ENCODE results near the gene FOXI2. TPM values are rescaled to one million over a fixed set of nuclear protein-coding genes. Genes with fewer than 3 reads are reported as not detected.

The FOXI2 gene
- total RNA-seq, 4 donors from 2014 or later = 0.39 to 1.4 TPM; not detected in 2

GRCh38 chr10:127776816-127777215 lies 39.8 kb downstream of the FOXI2 start:
- no peak overlapping the region for H3K27ac ChIP-seq
- no peaks in the 10 kb centered on the region for H3K9me3 ChIP-seq
- WGBS = 7% methylated on average over 2 of the region's 2 CpGs
- H3K36me3 ChIP-seq = no peaks in the 10 kb centered on the region
- DNase-seq (ENCODE audit: low spot score in 2 of 2) = no peak
- no peaks in the 10 kb centered on the region for H3K27me3 ChIP-seq
- no peaks in the 10 kb centered on the region for H3K4me1 ChIP-seq
- TF ChIP-seq POLR2AphosphoS5 (IDR thresholded peaks at IDR 0.05) (no peak), EP300 (IDR thresholded peaks at IDR 0.05) (no peak), CTCF (IDR thresholded peaks at IDR 0.05) (no peak), POLR2A (IDR thresholded peaks at IDR 0.05) (no peak)
- no peak overlapping the region for H3K4me3 ChIP-seq

- 65% methylated on average over 1 of the region's 1 CpG for WGBS
- no peak for DNase-seq (ENCODE audit: low spot score in 2 of 2)
- H3K27ac ChIP-seq = no peak overlapping the region
- TF ChIP-seq EP300 (IDR thresholded peaks at IDR 0.05) = no peak
- TF ChIP-seq CTCF (IDR thresholded peaks at IDR 0.05) = no peak
- TF ChIP-seq POLR2AphosphoS5 (IDR thresholded peaks at IDR 0.05) = no peak
- TF ChIP-seq POLR2A (IDR thresholded peaks at IDR 0.05) = no peak
- no peaks in the 10 kb centered on the region for H3K36me3 ChIP-seq
- no peaks in the 10 kb centered on the region for H3K27me3 ChIP-seq
- H3K9me3 ChIP-seq = peaks cover 5% of the 10 kb centered on the region
- no peaks in the 10 kb centered on the region for H3K4me1 ChIP-seq
- H3K4me3 ChIP-seq = no peak overlapping the region
Observed at GRCh38 chr10:127781412-127781811, 44.4 kb downstream of the FOXI2 start.

GRCh38 chr10:127787873-127788272 lies 50.9 kb downstream of the FOXI2 start:
- no peak overlapping the region for H3K4me3 ChIP-seq
- H3K27me3 ChIP-seq = peaks cover 3% of the 10 kb centered on the region
- H3K36me3 ChIP-seq = no peaks in the 10 kb centered on the region
- H3K27ac ChIP-seq = no peak overlapping the region
- TF ChIP-seq POLR2A (IDR thresholded peaks at IDR 0.05) (no peak), EP300 (IDR thresholded peaks at IDR 0.05) (no peak), POLR2AphosphoS5 (IDR thresholded peaks at IDR 0.05) (no peak), CTCF (IDR thresholded peaks at IDR 0.05) (no peak)
- 90% methylated on average over 2 of the region's 2 CpGs for WGBS
- H3K9me3 ChIP-seq = peaks cover 5% of the 10 kb centered on the region
- H3K4me1 ChIP-seq = no peaks in the 10 kb centered on the region
- no peak for DNase-seq (ENCODE audit: low spot score in 2 of 2)

GRCh38 chr10:127790066-127790624 lies 53.2 kb downstream of the FOXI2 start:
- 71% methylated on average over 7 of the region's 7 CpGs for WGBS

More at GRCh38 chr10:127790066-127790624, 53.2 kb downstream of the FOXI2 start:
- Histone ChIP-seq H3K27me3 (peaks cover 3% of the 10 kb centered on the region), H3K27ac (no peak overlapping the region), H3K4me3 (no peak overlapping the region), H3K36me3 (no peaks in the 10 kb centered on the region), H3K9me3 (no peaks in the 10 kb centered on the region), H3K4me1 (no peaks in the 10 kb centered on the region)
- no peak for DNase-seq (ENCODE audit: low spot score in 2 of 2)
- TF ChIP-seq POLR2A (IDR thresholded peaks at IDR 0.05) = no peak
- no peak for TF ChIP-seq CTCF (IDR thresholded peaks at IDR 0.05)
- TF ChIP-seq POLR2AphosphoS5 (IDR thresholded peaks at IDR 0.05) = no peak
- no peak for TF ChIP-seq EP300 (IDR thresholded peaks at IDR 0.05)

Other genes with a start within 250 kb of the FOXI2 start
- gene NPS, start 187.9 kb upstream of the FOXI2 start, total RNA-seq = not detected
- gene CLRN3, start 155.8 kb downstream of the FOXI2 start, total RNA-seq = not detected
- gene PTPRE, start 169.9 kb downstream of the FOXI2 start, total RNA-seq = 10 to 100 TPM; 10.2 to 46.8 (median 28.8) TPM

Measured in suprapubic skin (tissue), 4 donors.